ENCODE measurements around the gene TTLL13. TPM values are rescaled to one million over a fixed set of nuclear protein-coding genes. Genes with fewer than 3 reads are reported as not detected.

Gene TTLL13
- total RNA-seq, 1 experiment from 2014 or later = not detected

Small RNAs within 50 kb of the gene (small RNA-seq; reads per million reads assigned to genes)
- gene AC091167.3 (not detected), gene RN7SL736P (not detected)

Other genes starting within 250 kb of the TTLL13 start
- 14.4 and 16.1 TPM in 2 replicates for gene ZNF710, start 248.2 kb upstream of the TTLL13 start, total RNA-seq (2014; rRNA removed; shearing (Covaris generic))
- 6.9 and 7.7 TPM in 2 replicates for gene IDH2, start 147.1 kb upstream of the TTLL13 start, total RNA-seq (2014; rRNA removed; shearing (Covaris generic))
- 53.7 and 57.1 TPM in 2 replicates for gene SEMA4B, start 48.2 kb upstream of the TTLL13 start, total RNA-seq (2014; rRNA removed; shearing (Covaris generic))
- 44.5 and 65.7 TPM in 2 replicates for gene CIB1, start 15.6 kb upstream of the TTLL13 start, total RNA-seq (2014; rRNA removed; shearing (Covaris generic))
- 6.3 and 6.4 TPM in 2 replicates for gene GDPGP1, start 15.3 kb upstream of the TTLL13 start, total RNA-seq (2014; rRNA removed; shearing (Covaris generic))
- 65.3 and 82.5 TPM in 2 replicates for gene NGRN, start 16.1 kb downstream of the TTLL13 start, total RNA-seq (2014; rRNA removed; shearing (Covaris generic))
- 0.76 and 0.87 TPM in 2 replicates for gene ZNF774, start 102.7 kb downstream of the TTLL13 start, total RNA-seq (2014; rRNA removed; shearing (Covaris generic))
- gene IQGAP1, start 138.7 kb downstream of the TTLL13 start, total RNA-seq (2014; rRNA removed; shearing (Covaris generic)) = 145 and 148 TPM in 2 replicates

All from HT1080 (cell line).